Body of pancreas (tissue), 4 donors: Measurements from ENCODE around the gene NDUFAF4.

ENCODE experiments used
- CTCF ChIP-seq, 7 experiments: fragments of 450-650 bp in 4 of 7; fragments of 200-600 bp in 3 of 7; sonication (generic) in 3 of 7; IDR thresholded peaks; one replicate each; pipeline ENCODE4 v1.5.1; 2016 to 2019; ENCODE audit warnings: antibody characterized with exemption in 7 of 7
- POLR2A ChIP-seq, 3 donors: fragments of 450-650 bp; IDR thresholded peaks; one replicate each; pipeline ENCODE4 v1.6.1; 2016; ENCODE audit warnings: antibody characterized with exemption in 3 of 3, mild to moderate bottlenecking in 2 of 3

- TF ChIP-seq POLR2A (IDR thresholded peaks at IDR 0.05) (no peak), CTCF (IDR thresholded peaks at IDR 0.05) (no peak)
Observed at GRCh38 chr6:96889146-96889545, 8.5 kb downstream of the NDUFAF4 start.
